Thyroid gland (tissue), 4 donors: ENCODE measurements around the gene NR5A2.

ENCODE experiments used
- CTCF ChIP-seq, 6 experiments: fragments of 200-600 bp in 3 of 6; fragments of 450-650 bp in 3 of 6; sonication (generic) in 3 of 6; IDR thresholded peaks; one replicate each; pipeline ENCODE4 v1.5.1; 2016 to 2019; ENCODE audit warnings: antibody characterized with exemption in 6 of 6, mild to moderate bottlenecking in 2 of 6, inconsistent platforms in 1 of 6, moderate library complexity in 1 of 6
- POLR2A ChIP-seq, 2 donors: fragments of 450-650 bp; IDR thresholded peaks; one replicate each; pipeline ENCODE4 v1.6.1; 2017; ENCODE audit warnings: antibody characterized with exemption in 2 of 2, mild to moderate bottlenecking in 2 of 2, moderate library complexity in 1 of 2

DNA sequence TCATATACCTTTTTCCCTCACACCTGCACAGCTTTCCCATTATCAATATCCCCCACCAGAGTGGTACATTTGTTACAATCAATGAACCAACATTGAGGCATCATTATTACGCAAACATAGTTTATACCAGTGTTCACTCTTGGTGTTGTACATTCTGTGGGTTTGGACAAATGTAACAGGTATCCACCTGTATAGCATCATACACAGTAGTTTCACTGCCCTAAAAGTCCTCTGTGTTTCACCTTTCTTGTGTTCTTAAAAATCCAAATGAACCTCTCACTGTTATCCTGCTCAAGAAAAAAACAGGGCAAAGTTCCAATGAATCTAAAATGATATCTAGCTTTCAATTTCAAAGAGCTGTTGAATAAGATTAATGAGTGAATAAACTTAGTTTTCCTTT, 45.9 kb upstream of the NR5A2 start:
- TF ChIP-seq CTCF (IDR thresholded peaks at IDR 0.05) (no peak), POLR2A (IDR thresholded peaks at IDR 0.05) (no peak)
